Measurements from ENCODE around the gene PRELID3B.
A peak's percentile ranks its signal among the peaks of the same experiment; 100 is the strongest.

The PRELID3B gene

DNA sequence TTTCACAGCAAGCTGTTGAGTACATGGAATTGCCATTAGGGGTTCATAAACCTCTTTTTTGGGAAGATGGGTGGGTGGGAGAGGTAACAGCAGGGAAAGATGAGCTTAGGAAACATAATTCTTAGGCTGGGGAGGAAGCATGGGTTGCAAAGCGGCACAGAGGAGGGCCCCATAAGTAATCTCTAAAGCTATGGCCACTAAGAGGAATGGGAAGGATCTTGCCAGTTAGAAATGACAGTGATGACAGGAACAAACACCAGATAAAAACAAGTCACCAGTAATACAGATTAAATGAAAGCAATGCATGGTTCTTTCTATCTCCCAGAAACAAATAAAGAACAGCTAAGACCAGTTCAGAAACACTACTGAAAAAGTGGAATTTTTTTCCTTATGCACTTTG lies 31.0 kb upstream of the PRELID3B start:
- Histone ChIP-seq H3K4me3 (ENCODE audit: low read length) (no peak overlapping the region), H3K27me3 (ENCODE audit: control insufficient read depth, insufficient read depth, low read length) (peaks cover 62% of the 10 kb centered on the region), H3K36me3 (ENCODE audit: insufficient read depth, low read length) (no peaks in the 10 kb centered on the region), H3K9ac (ENCODE audit: low read depth, low read length) (no peak overlapping the region), H3K9me3 (replicated peaks; ENCODE audit: low read length) (no peaks in the 10 kb centered on the region), H3K4me2 (ENCODE audit: low read length) (no peak overlapping the region), H3K4me1 (ENCODE audit: control insufficient read depth, insufficient read depth, low read length) (no peaks in the 10 kb centered on the region)

DNA sequence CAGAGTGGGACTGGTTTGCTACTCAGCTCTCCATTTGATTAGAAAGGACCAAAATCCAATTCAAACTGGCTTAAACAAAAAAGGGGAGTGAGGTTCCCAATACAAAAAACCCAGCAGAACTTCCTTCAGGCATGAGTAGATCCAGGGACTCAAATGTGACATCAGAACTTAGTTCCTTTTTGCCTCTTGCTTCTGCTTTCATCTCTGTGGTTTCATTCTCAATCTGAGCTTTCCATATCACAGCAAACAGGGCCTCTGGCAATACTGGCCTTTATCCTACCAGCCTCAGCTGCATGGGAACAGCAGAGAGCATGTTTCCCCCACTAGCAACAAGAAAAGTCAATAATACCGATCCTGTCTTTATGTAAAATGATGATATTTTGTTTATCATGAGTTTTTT lies 28.6 kb upstream of the PRELID3B start:
- H3K27me3 ChIP-seq (ENCODE audit: control insufficient read depth, insufficient read depth, low read length) = peaks cover 64% of the 10 kb centered on the region
- no peak overlapping the region for H3K4me2 ChIP-seq (ENCODE audit: low read length)
- no peaks in the 10 kb centered on the region for H3K4me1 ChIP-seq (ENCODE audit: control insufficient read depth, insufficient read depth, low read length)
- no peaks in the 10 kb centered on the region for H3K36me3 ChIP-seq (ENCODE audit: insufficient read depth, low read length)
- no peaks in the 10 kb centered on the region for H3K9me3 ChIP-seq (replicated peaks; ENCODE audit: low read length)
- no peak overlapping the region for H3K9ac ChIP-seq (ENCODE audit: low read depth, low read length)
- no peak overlapping the region for H3K4me3 ChIP-seq (ENCODE audit: low read length)

DNA sequence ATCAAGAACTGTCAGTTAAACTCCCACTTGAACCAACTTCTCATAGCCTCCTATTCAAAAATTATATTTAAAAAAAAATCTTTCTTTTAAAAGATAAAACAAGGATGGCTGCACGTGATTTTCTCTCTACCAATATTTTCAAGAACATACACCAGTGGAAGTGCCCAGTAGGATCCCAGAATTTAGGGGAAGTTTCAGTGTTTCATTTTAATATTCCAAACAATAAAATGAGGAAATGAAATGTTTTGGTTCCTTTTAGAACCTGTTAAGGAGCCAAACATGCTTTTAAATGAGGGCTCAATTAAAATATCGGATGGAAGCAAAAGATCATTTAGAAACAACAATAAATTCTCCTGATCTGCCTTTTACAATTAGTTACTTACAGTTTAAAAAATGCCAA lies 26.4 kb upstream of the PRELID3B start:
- H3K9ac ChIP-seq (ENCODE audit: low read depth, low read length) = no peak overlapping the region
- peaks cover under 1% of the 10 kb centered on the region for H3K4me1 ChIP-seq (ENCODE audit: control insufficient read depth, insufficient read depth, low read length)

DNA sequence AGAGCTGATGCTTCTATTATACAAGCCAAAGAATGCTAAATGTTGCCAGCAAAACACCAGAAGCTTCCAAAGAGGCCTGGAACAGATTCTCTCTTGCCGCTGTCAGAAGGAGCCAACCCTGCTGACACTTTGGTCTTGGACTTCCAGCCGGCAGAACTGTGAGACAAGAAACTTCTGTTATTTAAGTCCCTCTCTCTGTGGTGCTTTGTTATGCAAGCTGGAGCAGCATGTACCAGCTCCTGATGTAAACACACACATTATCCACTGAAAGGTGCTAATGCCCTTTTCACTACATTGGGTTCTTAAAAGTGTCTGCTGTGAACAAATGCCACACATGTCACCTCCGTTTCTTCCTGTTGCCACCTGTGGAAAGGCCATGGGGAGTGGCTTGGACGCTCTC lies 25.9 kb upstream of the PRELID3B start:
- H3K27me3 ChIP-seq (ENCODE audit: control insufficient read depth, insufficient read depth, low read length) = peaks cover 59% of the 10 kb centered on the region
- H3K4me1 ChIP-seq (ENCODE audit: control insufficient read depth, insufficient read depth, low read length) = peaks cover 5% of the 10 kb centered on the region
- H3K9ac ChIP-seq (ENCODE audit: low read depth, low read length) = no peak overlapping the region
- no peaks in the 10 kb centered on the region for H3K9me3 ChIP-seq (replicated peaks; ENCODE audit: low read length)
- no peak overlapping the region for H3K4me2 ChIP-seq (ENCODE audit: low read length)
- H3K36me3 ChIP-seq (ENCODE audit: insufficient read depth, low read length) = no peaks in the 10 kb centered on the region
- no peak overlapping the region for H3K4me3 ChIP-seq (ENCODE audit: low read length)

More for the DNA sequence above, 26.4 kb upstream of the PRELID3B start:
- Histone ChIP-seq H3K27me3 (ENCODE audit: control insufficient read depth, insufficient read depth, low read length) (peaks cover 59% of the 10 kb centered on the region), H3K4me2 (ENCODE audit: low read length) (no peak overlapping the region), H3K4me3 (ENCODE audit: low read length) (no peak overlapping the region), H3K9me3 (replicated peaks; ENCODE audit: low read length) (no peaks in the 10 kb centered on the region), H3K36me3 (ENCODE audit: insufficient read depth, low read length) (no peaks in the 10 kb centered on the region)

DNA sequence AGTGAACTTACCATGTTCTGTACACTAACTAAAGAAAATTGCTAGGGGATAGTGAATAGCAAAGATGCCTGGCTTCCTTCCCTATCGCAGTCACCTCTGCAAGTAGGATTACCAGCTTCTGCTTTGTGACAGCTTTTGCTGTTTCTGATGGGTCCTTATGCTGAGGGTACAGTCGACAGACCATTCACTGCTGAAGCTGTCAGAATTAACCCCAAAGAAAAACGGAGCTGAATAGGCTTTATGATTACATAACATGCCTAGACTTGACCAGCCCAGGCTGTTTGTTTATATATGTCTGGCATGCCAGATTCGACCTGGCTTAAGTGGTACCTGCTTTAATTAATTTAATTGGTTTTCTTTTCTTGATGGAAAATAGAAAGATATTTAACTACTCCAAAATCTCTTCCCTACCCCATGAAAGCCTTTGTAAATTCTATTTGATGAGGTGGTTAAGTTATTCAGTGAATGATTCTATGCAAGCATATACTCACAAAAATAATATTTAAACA lies 21.7 kb upstream of the PRELID3B start:
- H3K36me3 ChIP-seq (ENCODE audit: insufficient read depth, low read length) = no peaks in the 10 kb centered on the region
- no peak overlapping the region for H3K9ac ChIP-seq (ENCODE audit: low read depth, low read length)
- H3K4me1 ChIP-seq (ENCODE audit: control insufficient read depth, insufficient read depth, low read length) = peaks cover 7% of the 10 kb centered on the region
- H3K4me2 ChIP-seq (ENCODE audit: low read length) = no peak overlapping the region
- H3K9me3 ChIP-seq (replicated peaks; ENCODE audit: low read length) = no peaks in the 10 kb centered on the region
- H3K27me3 ChIP-seq (ENCODE audit: control insufficient read depth, insufficient read depth, low read length) = peaks cover 39% of the 10 kb centered on the region
- no peak overlapping the region for H3K4me3 ChIP-seq (ENCODE audit: low read length)

DNA sequence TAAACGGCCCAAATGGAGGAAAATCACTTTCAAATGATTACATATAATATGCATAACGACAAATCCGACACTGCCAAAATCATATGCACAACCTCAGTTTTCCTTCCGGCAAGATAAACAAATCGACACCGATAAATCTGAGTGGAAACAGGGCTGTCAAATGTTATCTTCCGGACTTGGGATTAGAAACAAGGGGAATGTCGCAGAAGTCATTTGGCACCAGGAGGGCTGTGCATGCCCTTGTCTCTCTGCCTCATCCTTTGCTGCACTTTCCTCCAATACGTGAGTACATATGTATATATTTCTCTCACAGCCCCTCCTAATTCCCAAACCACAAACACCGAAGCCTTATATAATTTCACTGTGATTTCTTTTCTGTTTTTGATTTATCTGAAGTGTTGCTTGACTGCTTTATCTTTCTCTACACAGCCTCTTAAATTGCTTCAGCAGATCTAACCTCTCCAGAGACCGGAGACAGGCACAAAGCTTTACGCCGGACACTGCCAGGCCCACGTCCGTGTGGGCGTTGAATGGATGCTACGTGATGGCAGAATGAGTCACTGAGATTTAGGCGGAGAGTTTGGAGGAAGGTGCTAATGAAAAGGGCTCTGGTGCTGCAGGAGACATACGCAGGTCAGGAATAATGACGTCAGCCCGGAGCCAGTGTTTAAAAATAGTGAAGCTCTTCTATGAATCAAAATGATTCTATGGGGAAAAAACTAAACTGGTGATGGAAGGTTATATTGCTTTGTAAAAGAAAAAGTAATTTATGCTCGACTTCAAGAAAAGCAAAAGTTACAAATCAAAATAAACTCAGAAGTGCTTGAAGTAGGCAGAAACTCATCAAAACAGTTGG lies 21.0 kb upstream of the PRELID3B start:
- Histone ChIP-seq H3K36me3 (ENCODE audit: insufficient read depth, low read length) (no peaks in the 10 kb centered on the region), H3K9ac (ENCODE audit: low read depth, low read length) (no peak overlapping the region), H3K4me2 (ENCODE audit: low read length) (peak overlapping the region; percentile 31), H3K27me3 (ENCODE audit: control insufficient read depth, insufficient read depth, low read length) (peaks cover 36% of the 10 kb centered on the region), H3K4me3 (ENCODE audit: low read length) (no peak overlapping the region), H3K4me1 (ENCODE audit: control insufficient read depth, insufficient read depth, low read length) (peaks cover 7% of the 10 kb centered on the region), H3K9me3 (replicated peaks; ENCODE audit: low read length) (no peaks in the 10 kb centered on the region)

DNA sequence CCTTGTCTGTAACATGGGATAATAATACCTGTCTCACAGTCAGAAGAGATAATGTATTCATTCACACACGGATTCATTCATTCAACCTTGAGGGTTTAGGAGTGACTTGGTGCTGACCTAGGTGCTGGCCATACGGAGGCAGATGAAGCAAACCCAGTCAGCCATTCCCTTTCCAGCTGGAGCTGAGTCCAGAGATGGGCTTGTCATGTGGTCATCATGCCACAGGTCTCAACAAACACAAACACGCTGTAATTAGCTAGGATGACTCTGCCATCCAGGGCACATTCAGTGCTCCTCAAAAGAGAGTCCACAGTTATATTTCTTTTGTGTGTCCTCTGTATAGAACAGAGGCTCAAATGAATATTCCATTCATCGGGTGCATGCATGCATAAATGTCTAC lies 19.5 kb upstream of the PRELID3B start:
- Histone ChIP-seq H3K4me1 (ENCODE audit: control insufficient read depth, insufficient read depth, low read length) (peaks cover 7% of the 10 kb centered on the region), H3K9ac (ENCODE audit: low read depth, low read length) (no peak overlapping the region), H3K36me3 (ENCODE audit: insufficient read depth, low read length) (no peaks in the 10 kb centered on the region), H3K4me3 (ENCODE audit: low read length) (no peak overlapping the region), H3K9me3 (replicated peaks; ENCODE audit: low read length) (no peaks in the 10 kb centered on the region), H3K4me2 (ENCODE audit: low read length) (no peak overlapping the region), H3K27me3 (ENCODE audit: control insufficient read depth, insufficient read depth, low read length) (peaks cover 26% of the 10 kb centered on the region)

DNA sequence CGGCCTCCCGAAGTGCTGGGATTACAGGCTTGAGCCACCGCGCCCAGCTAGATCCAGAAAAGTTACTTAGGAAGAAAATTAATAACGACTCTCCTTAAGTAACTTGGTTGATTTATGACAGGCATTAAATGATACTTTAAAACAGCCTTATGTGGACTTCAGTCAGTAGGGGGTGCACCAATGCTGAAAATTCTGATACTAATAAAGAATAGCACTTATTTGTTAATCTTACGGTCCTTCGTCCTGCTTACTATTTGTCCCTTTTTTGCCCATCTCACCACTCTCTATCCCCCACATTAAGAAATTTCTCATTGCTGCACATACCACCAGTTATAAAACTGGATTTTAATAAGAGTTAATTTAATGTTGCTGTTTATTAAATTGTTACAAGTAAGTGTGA lies 12.7 kb upstream of the PRELID3B start:
- Histone ChIP-seq H3K4me1 (ENCODE audit: control insufficient read depth, insufficient read depth, low read length) (no peaks in the 10 kb centered on the region), H3K9ac (ENCODE audit: low read depth, low read length) (no peak overlapping the region), H3K36me3 (ENCODE audit: insufficient read depth, low read length) (no peaks in the 10 kb centered on the region), H3K4me3 (ENCODE audit: low read length) (no peak overlapping the region), H3K4me2 (ENCODE audit: low read length) (no peak overlapping the region), H3K9me3 (replicated peaks; ENCODE audit: low read length) (no peaks in the 10 kb centered on the region), H3K27me3 (ENCODE audit: control insufficient read depth, insufficient read depth, low read length) (peaks cover 51% of the 10 kb centered on the region)

DNA sequence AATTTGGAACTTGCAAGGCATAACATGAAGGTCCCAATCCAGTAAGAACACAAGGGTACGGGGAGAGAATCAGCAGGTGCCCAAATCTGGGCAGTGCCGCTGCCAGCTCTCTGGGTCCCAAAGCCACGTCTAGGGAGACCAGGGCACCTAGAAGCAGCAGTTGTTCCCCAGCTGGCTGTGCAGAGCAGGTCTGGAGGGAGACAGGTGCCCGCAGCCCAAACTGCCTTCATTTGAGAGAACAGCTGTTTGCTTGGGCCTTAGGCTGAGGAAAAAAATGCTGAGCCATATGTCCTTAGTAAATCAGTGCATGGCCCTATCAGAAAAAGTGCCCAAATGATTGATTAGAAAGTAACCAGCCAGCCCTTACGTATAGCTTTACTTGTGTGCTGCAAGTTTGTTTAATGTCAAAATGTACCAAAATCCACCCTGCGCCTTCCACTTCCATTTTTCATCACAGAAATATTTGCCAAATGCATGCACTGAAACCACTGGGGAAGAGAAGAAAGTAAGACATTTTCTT lies 9.1 kb upstream of the PRELID3B start:
- H3K4me3 ChIP-seq (ENCODE audit: low read length) = no peak overlapping the region
- no peak overlapping the region for H3K4me2 ChIP-seq (ENCODE audit: low read length)
- peaks cover 2% of the 10 kb centered on the region for H3K4me1 ChIP-seq (ENCODE audit: control insufficient read depth, insufficient read depth, low read length)
- no peaks in the 10 kb centered on the region for H3K36me3 ChIP-seq (ENCODE audit: insufficient read depth, low read length)
- H3K27me3 ChIP-seq (ENCODE audit: control insufficient read depth, insufficient read depth, low read length) = peaks cover 67% of the 10 kb centered on the region
- no peaks in the 10 kb centered on the region for H3K9me3 ChIP-seq (replicated peaks; ENCODE audit: low read length)
- H3K9ac ChIP-seq (ENCODE audit: low read depth, low read length) = no peak overlapping the region

DNA sequence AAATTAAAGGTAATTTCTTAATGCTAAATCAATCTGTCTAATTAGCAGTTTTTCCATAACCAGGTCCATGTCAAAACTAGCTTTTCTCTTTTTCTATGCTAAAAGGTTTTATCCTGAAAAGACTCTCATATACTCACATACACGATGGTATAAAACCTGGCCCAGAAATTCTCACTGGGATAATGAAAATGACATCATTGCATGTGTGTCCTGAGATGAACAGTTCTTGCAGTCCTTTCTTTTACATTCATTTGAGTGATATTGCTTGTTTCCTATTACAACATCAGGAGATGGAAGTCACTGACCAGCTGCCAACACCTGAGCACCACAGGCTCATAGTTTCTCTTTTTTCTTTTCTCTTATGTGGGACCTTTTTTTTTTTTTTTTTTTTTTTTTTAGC lies 7.9 kb upstream of the PRELID3B start:
- H3K9me3 ChIP-seq (replicated peaks; ENCODE audit: low read length) = no peaks in the 10 kb centered on the region
- no peaks in the 10 kb centered on the region for H3K36me3 ChIP-seq (ENCODE audit: insufficient read depth, low read length)
- H3K4me3 ChIP-seq (ENCODE audit: low read length) = no peak overlapping the region
- peaks cover 2% of the 10 kb centered on the region for H3K4me1 ChIP-seq (ENCODE audit: control insufficient read depth, insufficient read depth, low read length)
- peaks cover 56% of the 10 kb centered on the region for H3K27me3 ChIP-seq (ENCODE audit: control insufficient read depth, insufficient read depth, low read length)
- no peak overlapping the region for H3K9ac ChIP-seq (ENCODE audit: low read depth, low read length)
- no peak overlapping the region for H3K4me2 ChIP-seq (ENCODE audit: low read length)

DNA sequence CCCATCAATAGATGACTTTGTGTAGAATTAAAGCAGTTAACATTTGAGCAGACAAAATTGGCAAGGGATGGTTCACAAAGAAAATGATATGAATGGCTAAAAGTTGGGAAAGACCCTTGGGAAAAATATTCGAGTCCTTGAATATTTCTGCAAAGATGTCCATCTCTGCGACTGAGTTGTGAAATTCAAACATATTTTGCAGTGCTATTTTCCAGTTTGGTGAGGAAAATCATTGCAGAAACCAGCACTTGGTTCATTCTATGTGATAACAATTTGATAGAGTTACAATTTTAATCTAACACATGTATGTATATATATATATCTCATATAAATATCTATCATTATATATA lies 6.1 kb upstream of the PRELID3B start:
- Histone ChIP-seq H3K4me3 (ENCODE audit: low read length) (no peak overlapping the region), H3K36me3 (ENCODE audit: insufficient read depth, low read length) (no peaks in the 10 kb centered on the region), H3K4me2 (ENCODE audit: low read length) (peak overlapping the region; percentile 43), H3K9me3 (replicated peaks; ENCODE audit: low read length) (no peaks in the 10 kb centered on the region), H3K27me3 (ENCODE audit: control insufficient read depth, insufficient read depth, low read length) (peaks cover 47% of the 10 kb centered on the region), H3K4me1 (ENCODE audit: control insufficient read depth, insufficient read depth, low read length) (peaks cover 2% of the 10 kb centered on the region), H3K9ac (ENCODE audit: low read depth, low read length) (no peak overlapping the region)

Data from skeletal muscle satellite cell (primary cell).